Testis (tissue), 3 donors: ENCODE results near the gene XG. TPM values are rescaled to one million over a fixed set of nuclear protein-coding genes. Genes with fewer than 3 reads are reported as not detected.

Experiments
- DNase-seq: peaks from one replicate; pipeline ENCODE4 v3.0.0-alpha.2; 2019
- H3K27ac ChIP-seq, 2 donors: fragments of 200-600 bp; sonication (generic); one replicate each; pipeline ENCODE4 v1.5.1; 2019
- H3K27me3 ChIP-seq: fragments of 200-600 bp; sonication (generic); one replicate; pipeline ENCODE4 v1.5.1; 2019
- H3K36me3 ChIP-seq: fragments of 200-600 bp; sonication (generic); one replicate; pipeline ENCODE4 v1.5.1; 2017; ENCODE audit warnings: low read depth; ENCODE audit errors: missing control alignments
- H3K4me1 ChIP-seq: fragments of 200-600 bp; sonication (generic); one replicate; pipeline ENCODE4 v1.5.1; 2019
- H3K4me3 ChIP-seq, 2 donors: fragments of 200-600 bp; sonication (generic); one replicate each; pipeline ENCODE4 v1.5.1; 2017 to 2019
- H3K9me3 ChIP-seq: fragments of 200-600 bp; sonication (generic); one replicate; pipeline ENCODE4 v1.5.1; 2017
- POLR2A ChIP-seq: fragments of 450-650 bp; IDR thresholded peaks from one replicate; pipeline ENCODE4 v1.6.1; 2017; ENCODE audit warnings: antibody characterized with exemption, mild to moderate bottlenecking, moderate library complexity
- WGBS, 2 donors: methylation state at CpG; one replicate each; pipeline ENCODE4 v1.1.5; 2018; 5-methylcytosine and 5-hydroxymethylcytosine counted together
- intact Hi-C: fragments of 100-400 bp; cut with DNase I; formaldehyde crosslinking; loops from one replicate; pipeline ENCODE4 v1.15.1; 2023; ENCODE audit warnings: low total_unique reads
- polyA plus RNA-seq: library from polyadenylated mRNA; stranded (reverse); fragments of 350-450 nt; fragmentation: Illumina TruSeq; extraction: RNeasy Lipid Tissue Mini Kit (QIAGEN cat#74804); gene quantifications from one replicate; pipeline ENCODE4 v1.2.3, GENCODE V29; 2014; ENCODE audit warnings: low read depth, low replicate concordance; ENCODE audit not compliant: insufficient read depth
- total RNA-seq, 2 donors: library from RNA; depleted of rRNA; stranded (reverse); fragments of >200 nt; gene quantifications; one replicate each; pipeline ENCODE4 v1.2.3, GENCODE V29; 2016
- TF ChIP-seq, protein P1 (sequence below), 3 experiments: fragments of 450-650 bp in 2 of 3; fragments of 200-600 bp in 1 of 3; sonication (generic) in 1 of 3; IDR thresholded peaks; one replicate each; pipeline ENCODE4 v1.5.1; 2016 to 2019; ENCODE audit warnings: antibody characterized with exemption in 3 of 3, mild to moderate bottlenecking in 2 of 3, moderate library complexity in 1 of 3

Gene XG
- total and polyA plus RNA-seq, 3 donors from 2014 or later = 0.19 to 0.88 (median 0.63) TPM

DNA sequence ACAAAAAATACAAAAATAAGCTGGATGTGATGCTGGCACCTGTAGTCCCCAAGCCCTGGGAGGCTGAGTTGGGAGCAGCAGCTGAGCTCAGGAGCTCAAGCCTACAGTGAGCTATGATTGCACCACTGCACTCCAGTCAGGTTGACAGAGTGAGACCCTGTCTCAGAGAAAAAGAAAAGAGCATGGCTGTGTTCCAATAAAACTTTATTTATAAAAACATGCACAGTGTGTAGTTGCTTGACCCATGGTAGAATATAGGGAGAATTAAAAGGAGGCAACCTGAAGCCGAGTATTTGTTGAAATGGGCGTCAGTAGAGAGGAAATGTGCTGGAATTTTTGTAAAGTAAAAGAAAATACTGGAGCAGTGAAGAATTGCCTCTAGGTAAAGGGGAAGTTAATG is 103.9 kb downstream of the XG start:
- Histone ChIP-seq H3K27ac (no peak overlapping the region), H3K27me3 (no peaks in the 10 kb centered on the region), H3K9me3 (no peaks in the 10 kb centered on the region), H3K4me3 (no peak overlapping the region), H3K4me1 (no peaks in the 10 kb centered on the region), H3K36me3 (no peaks in the 10 kb centered on the region)
- TF ChIP-seq POLR2A = no peak
- TF ChIP-seq, protein P1, sequence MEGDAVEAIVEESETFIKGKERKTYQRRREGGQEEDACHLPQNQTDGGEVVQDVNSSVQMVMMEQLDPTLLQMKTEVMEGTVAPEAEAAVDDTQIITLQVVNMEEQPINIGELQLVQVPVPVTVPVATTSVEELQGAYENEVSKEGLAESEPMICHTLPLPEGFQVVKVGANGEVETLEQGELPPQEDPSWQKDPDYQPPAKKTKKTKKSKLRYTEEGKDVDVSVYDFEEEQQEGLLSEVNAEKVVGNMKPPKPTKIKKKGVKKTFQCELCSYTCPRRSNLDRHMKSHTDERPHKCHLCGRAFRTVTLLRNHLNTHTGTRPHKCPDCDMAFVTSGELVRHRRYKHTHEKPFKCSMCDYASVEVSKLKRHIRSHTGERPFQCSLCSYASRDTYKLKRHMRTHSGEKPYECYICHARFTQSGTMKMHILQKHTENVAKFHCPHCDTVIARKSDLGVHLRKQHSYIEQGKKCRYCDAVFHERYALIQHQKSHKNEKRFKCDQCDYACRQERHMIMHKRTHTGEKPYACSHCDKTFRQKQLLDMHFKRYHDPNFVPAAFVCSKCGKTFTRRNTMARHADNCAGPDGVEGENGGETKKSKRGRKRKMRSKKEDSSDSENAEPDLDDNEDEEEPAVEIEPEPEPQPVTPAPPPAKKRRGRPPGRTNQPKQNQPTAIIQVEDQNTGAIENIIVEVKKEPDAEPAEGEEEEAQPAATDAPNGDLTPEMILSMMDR (IDR thresholded peaks at IDR 0.05) = no peak
- no peak for DNase-seq
- intact Hi-C loops = no loop called here
- 83 to 94% methylated on average over 2 of the region's 2 CpGs for WGBS, 2 donors

DNA sequence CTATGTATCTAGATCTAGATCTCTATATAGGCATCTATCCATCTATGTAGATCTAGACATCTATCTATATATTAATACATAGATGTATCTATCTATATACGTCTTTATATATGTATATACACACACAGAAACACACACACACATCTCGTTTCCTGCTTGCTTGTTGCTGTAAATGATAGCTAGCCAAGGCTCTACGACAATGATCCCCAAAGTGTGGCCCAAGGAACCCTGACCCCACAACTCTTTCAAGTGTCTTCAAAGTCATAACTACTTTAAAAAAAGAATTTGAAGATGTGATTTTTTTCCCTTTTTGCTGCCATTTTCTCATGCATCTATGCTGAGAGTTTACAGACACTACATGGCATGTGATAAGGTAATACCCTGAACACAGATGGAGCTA is 105.7 kb downstream of the XG start:
- DNase-seq = no peak
- intact Hi-C loops = no loop called here
- no peaks in the 10 kb centered on the region for H3K9me3 ChIP-seq
- H3K27ac ChIP-seq = no peak overlapping the region
- H3K36me3 ChIP-seq = no peaks in the 10 kb centered on the region
- no peaks in the 10 kb centered on the region for H3K27me3 ChIP-seq
- WGBS, 2 donors = 84 to 90% methylated on average over 3 of the region's 3 CpGs
- no peak for TF ChIP-seq POLR2A
- TF ChIP-seq, protein P1 (IDR thresholded peaks at IDR 0.05) = no peak
- H3K4me3 ChIP-seq = no peak overlapping the region
- no peaks in the 10 kb centered on the region for H3K4me1 ChIP-seq

DNA sequence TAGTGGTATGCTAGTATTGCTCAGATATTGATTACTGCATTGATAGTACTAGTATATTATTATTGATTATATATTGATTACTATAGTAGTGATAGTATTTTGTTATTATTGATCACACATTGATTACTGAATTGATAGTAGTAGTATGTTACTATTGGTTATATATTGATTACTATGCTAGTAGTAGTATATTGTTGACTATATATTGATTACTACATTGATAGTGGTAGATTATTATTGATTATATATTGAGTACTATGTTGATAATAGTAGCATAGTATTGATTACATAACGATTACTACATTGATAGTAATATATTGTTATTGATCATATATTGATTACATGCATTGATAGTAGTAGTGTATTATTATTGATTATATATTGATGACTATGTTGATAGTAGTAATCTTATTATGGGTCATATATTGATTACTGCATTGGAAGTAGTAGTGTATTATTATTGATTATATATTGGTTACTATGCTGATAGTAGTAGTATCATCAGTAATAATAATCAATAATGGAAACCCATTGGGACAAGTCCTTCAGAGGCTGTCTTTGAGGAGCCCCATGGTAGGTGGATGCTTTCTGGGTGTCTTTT is 107.5 kb downstream of the XG start:
- Histone ChIP-seq H3K4me3 (no peak overlapping the region), H3K9me3 (no peaks in the 10 kb centered on the region), H3K27ac (no peak overlapping the region), H3K4me1 (no peaks in the 10 kb centered on the region), H3K36me3 (no peaks in the 10 kb centered on the region), H3K27me3 (no peaks in the 10 kb centered on the region)
- intact Hi-C loops = no loop called here
- DNase-seq = no peak
- TF ChIP-seq, protein P1 (IDR thresholded peaks at IDR 0.05) = no peak
- TF ChIP-seq POLR2A = no peak
- WGBS, 2 donors = 89 to 92% methylated on average over 1 of the region's 1 CpG

DNA sequence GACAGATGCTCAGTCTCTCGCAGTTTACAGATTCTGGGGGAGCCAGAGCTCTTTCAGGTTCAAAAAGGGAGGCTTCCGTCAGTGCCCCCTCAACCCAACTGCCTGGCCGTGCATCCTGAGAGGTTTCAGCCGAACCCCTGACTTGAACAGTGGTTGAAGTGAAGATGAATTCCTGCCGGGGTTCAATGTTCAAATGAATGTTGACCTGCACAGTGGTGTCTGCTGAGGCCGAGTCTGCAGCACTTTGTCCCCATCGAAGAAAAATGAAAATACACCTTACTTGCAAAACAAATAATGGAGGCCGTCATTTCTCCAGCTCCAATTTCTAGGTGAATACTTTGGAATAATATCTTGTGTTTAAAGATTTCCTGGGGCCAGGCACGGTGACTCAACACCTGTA is 110.6 kb downstream of the XG start:
- H3K36me3 ChIP-seq = no peaks in the 10 kb centered on the region
- intact Hi-C loops = no loop called here
- H3K27ac ChIP-seq = no peak overlapping the region
- no peaks in the 10 kb centered on the region for H3K4me1 ChIP-seq
- no peak for DNase-seq
- no peaks in the 10 kb centered on the region for H3K9me3 ChIP-seq
- H3K27me3 ChIP-seq = no peaks in the 10 kb centered on the region
- TF ChIP-seq, protein P1 (IDR thresholded peaks at IDR 0.05) = no peak
- TF ChIP-seq POLR2A = no peak
- no peak overlapping the region for H3K4me3 ChIP-seq
- WGBS, 2 donors = 67 to 74% methylated on average over 3 to 9 of the region's 9 CpGs

DNA sequence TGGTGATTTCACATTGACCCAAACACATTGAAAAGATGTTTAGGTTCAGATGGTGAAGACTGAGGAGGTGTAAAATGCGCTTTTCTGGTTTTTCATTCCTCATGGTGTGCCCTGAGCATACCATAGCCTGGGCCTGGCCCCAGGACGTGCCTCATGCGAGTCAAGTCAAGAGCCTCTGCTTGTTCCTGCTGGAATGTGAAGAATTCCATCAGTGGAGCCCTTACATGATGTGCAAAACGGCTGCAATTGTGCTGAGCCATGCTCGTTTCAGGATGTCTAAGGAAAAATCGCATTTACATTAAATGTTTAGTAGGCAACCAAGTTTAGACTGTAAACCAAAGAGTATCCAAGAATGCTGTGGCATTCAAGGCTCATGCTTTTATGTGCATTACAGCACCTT is 111.8 kb downstream of the XG start:
- no peaks in the 10 kb centered on the region for H3K36me3 ChIP-seq
- DNase-seq = no peak
- no peak for TF ChIP-seq POLR2A
- TF ChIP-seq, protein P1 (IDR thresholded peaks at IDR 0.05) = no peak

More for the DNA sequence above, 111.8 kb downstream of the XG start:
- Histone ChIP-seq H3K9me3 (no peaks in the 10 kb centered on the region), H3K4me1 (no peaks in the 10 kb centered on the region), H3K27me3 (no peaks in the 10 kb centered on the region), H3K27ac (no peak overlapping the region), H3K4me3 (no peak overlapping the region)
- 71 to 87% methylated on average over 3 to 6 of the region's 6 CpGs for WGBS, 2 donors
- intact Hi-C loops = no loop called here
